ENCODE measurements around the gene PI4KA.

The PI4KA gene

DNA sequence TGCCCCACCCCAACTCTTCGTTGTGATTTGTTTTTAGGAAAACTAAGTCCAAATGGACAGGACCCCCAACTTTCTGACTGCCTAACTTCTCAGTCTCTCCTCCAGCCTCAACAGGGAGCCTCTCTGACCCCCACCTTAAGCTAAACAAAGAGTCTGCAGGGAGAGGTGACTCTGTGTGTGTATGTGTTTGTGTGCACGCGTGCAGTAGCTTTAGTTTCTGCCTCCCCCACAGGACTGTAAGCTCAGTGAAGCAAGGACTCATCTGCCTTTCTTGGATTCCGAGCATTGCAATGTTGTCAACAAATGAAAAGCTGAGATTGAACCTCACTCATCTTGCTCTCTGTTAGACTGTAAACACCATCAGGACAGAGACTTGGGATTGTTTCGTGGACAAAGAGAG lies 8.1 kb upstream of the PI4KA start:
- H3K4me1 ChIP-seq (ENCODE audit: insufficient read depth, low read length), result no peaks in the 10 kb centered on the region
- no peak overlapping the region for H3K9ac ChIP-seq (ENCODE audit: low read depth, low read length)
- H3K36me3 ChIP-seq (ENCODE audit: insufficient read depth, low read length), result no peaks in the 10 kb centered on the region; the same call in 1 of the 2 replicates
- H3K9me3 ChIP-seq (ENCODE audit: control insufficient read depth, insufficient read depth, low read length), result no peaks in the 10 kb centered on the region

- no peaks in the 10 kb centered on the region for H3K9me3 ChIP-seq (ENCODE audit: control insufficient read depth, insufficient read depth, low read length)
- no peaks in the 10 kb centered on the region for H3K4me1 ChIP-seq (ENCODE audit: insufficient read depth, low read length)
- no peaks in the 10 kb centered on the region; the same call in 1 of the 2 replicates for H3K36me3 ChIP-seq (ENCODE audit: insufficient read depth, low read length)
- H3K9ac ChIP-seq (ENCODE audit: low read depth, low read length), result no peak overlapping the region
Measured at GRCh38 chr22:20865875-20866445, 7.3 kb upstream of the PI4KA start.

GRCh38 chr22:20865331-20865730 lies 6.7 kb upstream of the PI4KA start:
- no peak overlapping the region for H3K9ac ChIP-seq (ENCODE audit: low read depth, low read length)
- no peaks in the 10 kb centered on the region for H3K4me1 ChIP-seq (ENCODE audit: insufficient read depth, low read length)
- H3K36me3 ChIP-seq (ENCODE audit: insufficient read depth, low read length), result no peaks in the 10 kb centered on the region
- no peaks in the 10 kb centered on the region for H3K9me3 ChIP-seq (ENCODE audit: control insufficient read depth, insufficient read depth, low read length)

DNA sequence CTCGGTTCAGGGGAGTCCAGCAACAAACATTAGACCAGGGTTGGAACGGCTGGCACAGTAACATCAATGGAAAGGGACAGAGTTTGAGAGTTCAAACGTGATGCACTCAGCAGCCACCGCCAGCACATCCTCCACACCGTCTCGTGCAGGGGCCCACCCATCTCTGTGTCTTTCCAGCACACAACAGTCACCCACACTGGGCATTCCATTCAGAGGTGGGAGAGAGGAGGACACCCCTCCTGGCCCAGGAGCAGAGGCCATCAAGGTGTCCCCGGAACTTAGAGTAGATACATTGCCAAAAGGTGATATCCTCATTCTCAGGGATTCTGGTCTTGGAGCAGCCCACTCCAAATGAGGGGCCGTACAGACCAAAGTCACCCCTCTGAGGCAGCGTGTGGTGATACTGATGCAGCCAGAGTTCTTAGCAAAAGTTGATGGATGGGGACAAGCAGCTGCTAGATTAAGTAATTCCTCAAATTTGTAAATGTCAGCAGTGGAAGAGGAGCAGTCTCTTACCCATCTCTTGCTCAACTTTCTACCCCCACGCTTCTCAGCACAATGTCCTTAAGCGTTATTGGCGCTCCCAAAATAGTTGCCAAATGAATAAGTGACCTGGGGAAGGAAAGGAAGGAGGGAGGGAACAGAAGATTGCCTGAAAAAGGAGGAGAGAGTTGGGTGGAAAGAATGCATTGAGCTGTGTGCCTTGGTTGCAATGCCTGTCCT lies 5.7 kb upstream of the PI4KA start:
- no peaks in the 10 kb centered on the region for H3K4me1 ChIP-seq (ENCODE audit: insufficient read depth, low read length)
- no peaks in the 10 kb centered on the region for H3K36me3 ChIP-seq (ENCODE audit: insufficient read depth, low read length)
- H3K9me3 ChIP-seq (ENCODE audit: control insufficient read depth, insufficient read depth, low read length), result no peaks in the 10 kb centered on the region
- H3K9ac ChIP-seq (ENCODE audit: low read depth, low read length), result no peak overlapping the region

DNA sequence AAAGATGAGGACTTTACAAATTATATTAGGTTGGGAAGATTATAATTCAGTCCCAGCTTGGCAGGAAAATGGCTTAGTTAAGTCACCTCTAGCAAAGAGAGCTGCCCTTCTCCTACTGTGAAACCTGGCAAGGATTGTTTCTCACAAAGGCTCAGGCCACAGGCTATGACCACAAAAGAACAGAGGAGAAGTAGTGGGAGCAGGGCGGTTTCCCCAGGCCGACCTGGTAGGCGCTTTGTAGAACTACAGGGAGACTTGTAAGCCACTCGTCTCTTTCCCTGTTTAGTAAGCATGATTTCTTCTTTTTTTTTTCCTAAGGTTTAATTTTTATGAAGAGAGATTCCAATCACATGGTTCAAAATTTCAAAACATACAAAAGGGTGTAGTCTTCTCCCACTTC lies 4.8 kb upstream of the PI4KA start:
- no peak overlapping the region for H3K9ac ChIP-seq (ENCODE audit: low read depth, low read length)
- H3K9me3 ChIP-seq (ENCODE audit: control insufficient read depth, insufficient read depth, low read length), result no peaks in the 10 kb centered on the region
- no peaks in the 10 kb centered on the region for H3K4me1 ChIP-seq (ENCODE audit: insufficient read depth, low read length)
- H3K36me3 ChIP-seq (ENCODE audit: insufficient read depth, low read length), result no peaks in the 10 kb centered on the region

DNA sequence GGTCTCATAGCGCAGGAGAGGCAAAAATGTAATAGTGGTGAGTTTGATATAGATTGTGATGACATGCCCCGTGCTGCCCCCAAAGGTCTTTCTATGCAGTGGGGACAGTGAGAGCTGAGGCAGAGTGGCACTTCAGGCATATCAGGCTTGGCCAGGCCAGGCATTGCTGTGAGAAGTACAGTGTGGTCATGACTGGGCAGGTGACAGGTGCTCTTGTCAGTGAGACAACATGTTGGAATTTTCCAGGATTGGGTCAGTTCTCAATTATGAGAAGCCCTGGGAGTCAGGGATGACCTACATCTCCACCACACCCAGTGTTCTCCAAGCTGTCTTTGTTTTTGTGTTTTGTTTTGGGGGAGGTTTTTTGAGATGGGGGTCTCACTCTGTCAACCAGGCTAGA lies 3.9 kb upstream of the PI4KA start:
- no peaks in the 10 kb centered on the region for H3K36me3 ChIP-seq (ENCODE audit: insufficient read depth, low read length)
- H3K4me1 ChIP-seq (ENCODE audit: insufficient read depth, low read length), result no peaks in the 10 kb centered on the region
- H3K9me3 ChIP-seq (ENCODE audit: control insufficient read depth, insufficient read depth, low read length), result no peaks in the 10 kb centered on the region
- no peak overlapping the region for H3K9ac ChIP-seq (ENCODE audit: low read depth, low read length)

- Histone ChIP-seq H3K4me1 (ENCODE audit: insufficient read depth, low read length) (peaks cover 8% of the 10 kb centered on the region; the same call in 1 of the 2 replicates), H3K9me3 (ENCODE audit: control insufficient read depth, insufficient read depth, low read length) (no peaks in the 10 kb centered on the region), H3K36me3 (ENCODE audit: insufficient read depth, low read length) (no peaks in the 10 kb centered on the region), H3K9ac (ENCODE audit: low read depth, low read length) (peak overlapping the region; percentile 97; the same call in 1 of the 2 replicates)
Measured at GRCh38 chr22:20859615-20860014, 1.0 kb upstream of the PI4KA start.

- peak overlapping the region; percentile 97 for H3K9ac ChIP-seq (ENCODE audit: low read depth, low read length)
- H3K9me3 ChIP-seq (ENCODE audit: control insufficient read depth, insufficient read depth, low read length), result no peaks in the 10 kb centered on the region
- peaks cover 8% of the 10 kb centered on the region; the same call in 1 of the 2 replicates for H3K4me1 ChIP-seq (ENCODE audit: insufficient read depth, low read length)
- H3K36me3 ChIP-seq (ENCODE audit: insufficient read depth, low read length), result no peaks in the 10 kb centered on the region
Measured at GRCh38 chr22:20857838-20858614, 585 bp downstream of the PI4KA start.

DNA sequence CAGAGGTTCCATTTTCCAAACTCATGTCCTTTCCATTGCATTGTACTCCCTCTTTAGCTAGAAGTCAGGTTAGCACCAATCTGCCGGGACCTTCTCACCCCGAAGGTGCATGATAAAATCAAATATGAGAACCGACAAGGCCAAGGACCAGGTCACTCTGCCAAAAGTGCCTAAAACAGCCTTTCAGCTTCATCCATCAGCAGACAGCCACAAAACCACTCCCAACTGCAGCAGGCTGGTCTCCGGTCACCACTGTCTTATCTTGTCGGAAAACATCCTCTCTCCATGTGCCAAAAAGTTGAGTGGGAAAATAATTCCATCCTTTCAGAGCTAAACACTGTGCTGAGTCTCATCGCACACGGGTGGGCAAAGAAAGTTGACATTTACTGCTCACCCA lies 1.4 kb downstream of the PI4KA start:
- H3K9ac ChIP-seq (ENCODE audit: low read depth, low read length), result peak overlapping the region; percentile 97; the same call in 1 of the 2 replicates
- no peaks in the 10 kb centered on the region for H3K9me3 ChIP-seq (ENCODE audit: control insufficient read depth, insufficient read depth, low read length)
- peaks cover 11% of the 10 kb centered on the region; the same call in 1 of the 2 replicates for H3K4me1 ChIP-seq (ENCODE audit: insufficient read depth, low read length)
- no peaks in the 10 kb centered on the region for H3K36me3 ChIP-seq (ENCODE audit: insufficient read depth, low read length)

DNA sequence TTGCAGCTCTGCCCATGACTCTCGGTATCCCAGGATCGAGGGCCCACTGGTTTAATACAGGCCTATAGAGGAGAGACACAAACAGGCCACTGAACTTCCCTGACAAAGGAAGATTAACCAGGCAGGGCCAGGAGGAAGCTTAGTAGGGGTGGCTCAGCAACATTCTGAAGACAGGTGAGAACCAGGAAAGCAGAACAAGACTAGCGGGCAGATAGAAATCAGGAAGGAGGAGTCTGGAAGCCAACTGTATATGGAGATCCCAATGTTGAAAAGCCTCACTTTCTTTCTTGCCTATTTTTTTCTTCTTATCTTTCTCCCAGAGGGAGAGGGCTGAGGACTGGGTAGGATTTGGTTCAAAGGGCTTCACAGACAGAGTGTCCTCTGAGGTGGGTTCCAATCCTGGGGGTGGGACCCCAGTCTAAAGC lies 5.4 kb downstream of the PI4KA start:
- no peaks in the 10 kb centered on the region for H3K9me3 ChIP-seq (ENCODE audit: control insufficient read depth, insufficient read depth, low read length)
- H3K9ac ChIP-seq (ENCODE audit: low read depth, low read length), result no peak overlapping the region
- H3K36me3 ChIP-seq (ENCODE audit: insufficient read depth, low read length), result no peaks in the 10 kb centered on the region
- peaks cover 11% of the 10 kb centered on the region; the same call in 1 of the 2 replicates for H3K4me1 ChIP-seq (ENCODE audit: insufficient read depth, low read length)

- Histone ChIP-seq H3K4me1 (ENCODE audit: insufficient read depth, low read length) (peaks cover 11% of the 10 kb centered on the region; the same call in 1 of the 2 replicates), H3K9ac (ENCODE audit: low read depth, low read length) (no peak overlapping the region), H3K36me3 (ENCODE audit: insufficient read depth, low read length) (no peaks in the 10 kb centered on the region), H3K9me3 (ENCODE audit: control insufficient read depth, insufficient read depth, low read length) (no peaks in the 10 kb centered on the region)
Measured at GRCh38 chr22:20852503-20852902, 6.1 kb downstream of the PI4KA start.

DNA sequence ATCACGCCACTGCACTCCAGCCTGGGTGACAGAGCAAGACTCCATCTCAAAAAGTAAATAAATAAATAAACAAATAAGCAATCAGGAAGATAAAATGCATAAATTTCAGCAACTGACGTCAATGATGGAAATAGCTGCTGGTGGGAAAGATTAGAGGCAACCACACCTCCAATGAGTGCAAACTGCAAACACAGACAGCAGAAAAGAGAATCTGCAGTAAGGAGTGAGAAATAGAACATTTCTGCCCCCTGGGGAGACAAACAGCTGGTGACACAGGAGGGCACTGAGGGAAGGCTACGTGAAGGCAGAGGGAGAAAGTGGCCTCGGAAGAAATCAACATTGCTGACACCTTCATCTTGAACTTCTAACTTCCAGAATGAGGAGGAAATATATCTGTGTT lies 6.5 kb downstream of the PI4KA start:
- no peak overlapping the region for H3K9ac ChIP-seq (ENCODE audit: low read depth, low read length)
- peaks cover 8% of the 10 kb centered on the region; the same call in 1 of the 2 replicates for H3K4me1 ChIP-seq (ENCODE audit: insufficient read depth, low read length)
- no peaks in the 10 kb centered on the region for H3K9me3 ChIP-seq (ENCODE audit: control insufficient read depth, insufficient read depth, low read length)
- no peaks in the 10 kb centered on the region for H3K36me3 ChIP-seq (ENCODE audit: insufficient read depth, low read length)

DNA sequence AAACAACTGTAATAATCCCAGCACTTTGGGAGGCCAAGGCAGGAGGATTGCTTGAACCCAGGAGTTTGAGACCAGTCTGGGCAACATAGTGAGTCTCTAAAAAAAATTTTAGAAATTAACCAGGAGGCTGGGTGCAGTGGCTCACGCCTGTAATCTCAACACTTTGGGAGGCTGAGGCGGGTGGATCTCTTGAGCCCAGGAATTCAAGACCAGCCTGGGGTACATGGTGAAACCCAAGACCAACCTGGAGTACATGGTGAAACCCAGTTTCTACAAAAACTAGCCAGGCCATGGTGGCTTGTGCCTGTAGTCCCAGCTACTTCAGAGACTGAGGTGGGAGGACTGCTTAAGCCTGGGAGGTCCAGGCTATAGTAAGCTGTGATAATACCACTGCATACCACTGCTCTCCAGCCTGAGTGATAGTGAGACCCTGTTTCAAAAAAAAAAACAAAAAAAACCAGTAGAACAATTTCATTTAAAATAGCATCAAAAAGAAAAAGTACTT lies 11.2 kb downstream of the PI4KA start:
- no peaks in the 10 kb centered on the region for H3K9me3 ChIP-seq (ENCODE audit: control insufficient read depth, insufficient read depth, low read length)
- no peaks in the 10 kb centered on the region; the same call in 1 of the 2 replicates for H3K4me1 ChIP-seq (ENCODE audit: insufficient read depth, low read length)
- no peak overlapping the region for H3K9ac ChIP-seq (ENCODE audit: low read depth, low read length)
- H3K36me3 ChIP-seq (ENCODE audit: insufficient read depth, low read length), result no peaks in the 10 kb centered on the region

All from ES-I3 (cell line).